Measurements from ENCODE around the gene GMPS. TPM values are rescaled to one million over a fixed set of nuclear protein-coding genes. Genes with fewer than 3 reads are reported as not detected.
A peak's percentile ranks its signal among the peaks of the same experiment; 100 is the strongest.

The GMPS gene
- polyA plus RNA-seq, 3 donors, result 14.3 to 43.4 (median 27.4) TPM

GRCh38 chr3:155949453-155950217 is 79.2 kb downstream of the GMPS start:
- no peaks in the 10 kb centered on the region for H4K20me1 ChIP-seq (ENCODE audit: insufficient read depth, low read length)

More at GRCh38 chr3:155949453-155950217, 79.2 kb downstream of the GMPS start:
- Mint-ChIP-seq H3K36me3 (peaks cover 3 to 7% of the 10 kb centered on the region in 2 donors), H3K4me1 (no peaks in the 10 kb centered on the region), H3K9me3 (peaks cover 2 to 20% (median 8%) of the 10 kb centered on the region in 7 donors), H3K27me3 (ENCODE audit: low read depth in 3 of 3) (peaks cover 0 to 2% (median 0%) of the 10 kb centered on the region in 3 donors), H3K4me3 (no peak overlapping the region), H3K27ac (peak overlapping the region in 1 of 7 donors; percentile 60)
- TF ChIP-seq CTCF (IDR thresholded peaks at IDR 0.05), result no peak
- no peak for DNase-seq
- 100% methylated on average over 4 of the region's 8 CpGs for WGBS (ENCODE audit: insufficient coverage)
- no peak overlapping the region for H2AFZ ChIP-seq (ENCODE audit: insufficient read depth, low read depth, low read length, poor library complexity, severe bottlenecking)
- intact Hi-C loops (cut with micrococcal nuclease), result no loop called here
- no peak overlapping the region for H3K4me2 ChIP-seq (replicated peaks; ENCODE audit: extremely low read depth, low read length, poor library complexity, severe bottlenecking)
- no peaks in the 10 kb centered on the region for H3K36me3 ChIP-seq (replicated peaks in 1 of 2; ENCODE audit: control insufficient read depth in 1 of 2, insufficient read depth in 2 of 2, low read length in 2 of 2)
- H3K27me3 ChIP-seq (ENCODE audit: control insufficient read depth in 2 of 2, insufficient read depth in 2 of 2, low read length in 2 of 2), result no peaks in the 10 kb centered on the region
- no peak overlapping the region for H3K4me3 ChIP-seq (replicated peaks in 1 of 3; ENCODE audit: low read depth in 2 of 3, low read length in 3 of 3)
- no peaks in the 10 kb centered on the region for H3K79me2 ChIP-seq (ENCODE audit: insufficient read depth, low read length)
- no peaks in the 10 kb centered on the region for H3K9me3 ChIP-seq (replicated peaks in 1 of 2; ENCODE audit: control insufficient read depth in 1 of 2, insufficient read depth in 1 of 2, low read length in 2 of 2)
- H3K27ac ChIP-seq (ENCODE audit: low read depth in 1 of 2, low read length in 2 of 2), result no peak overlapping the region
- no peak overlapping the region for H3K9ac ChIP-seq (ENCODE audit: insufficient read depth, low read length, poor library complexity, severe bottlenecking)
- H3K4me1 ChIP-seq (ENCODE audit: control insufficient read depth in 1 of 2, insufficient read depth in 2 of 2, low read length in 2 of 2), result no peaks in the 10 kb centered on the region

Data from CD14-positive monocyte (primary cell).